Right lobe of liver (tissue), 6 donors: Measurements from ENCODE around the gene PTPRT. TPM values are rescaled to one million over a fixed set of nuclear protein-coding genes. Genes with fewer than 3 reads are reported as not detected.

Experiments used
- ATAC-seq, 4 donors: fragments of 200-7000 bp; cut with Tn5 transposase; one replicate each; pipeline ENCODE4 v1.9.1; 2020; ENCODE audit warnings: mild to moderate bottlenecking in 4 of 4, moderate library complexity in 4 of 4
- DNase-seq, 3 donors: peaks; one replicate each; pipeline ENCODE4 v3.0.0-alpha.2; 2020
- H3K27ac ChIP-seq, 3 donors: fragments of 200-600 bp; one replicate each; pipeline ENCODE4 v1.8.0; 2022
- H3K27me3 ChIP-seq, 2 donors: fragments of 200-600 bp; one replicate each; pipeline ENCODE4 v1.8.0; 2022
- H3K36me3 ChIP-seq, 4 donors: fragments of 200-600 bp; sonication (generic) in 1 of 4; one replicate each; pipeline versions ENCODE4 v1.5.1 to v1.8.0; 2017 to 2022; ENCODE audit warnings: control low read depth in 1 of 4
- H3K4me1 ChIP-seq, 4 donors: fragments of 200-600 bp; sonication (generic) in 1 of 4; one replicate each; pipeline versions ENCODE4 v1.5.1 to v1.8.0; 2017 to 2022; ENCODE audit warnings: control low read depth in 1 of 4
- H3K4me3 ChIP-seq, 3 donors: fragments of 200-600 bp; one replicate each; pipeline ENCODE4 v1.8.0; 2022
- H3K9me3 ChIP-seq, 4 donors: fragments of 200-600 bp; sonication (generic) in 1 of 4; one replicate each; pipeline versions ENCODE4 v1.5.1 to v1.8.0; 2017 to 2022; ENCODE audit warnings: control low read depth in 1 of 4
- CTCF ChIP-seq, 4 donors: fragments of 200-600 bp in 3 of 4; fragments of 450-650 bp in 1 of 4; IDR thresholded peaks; one replicate each; pipeline versions ENCODE4 v1.5.1 to v1.8.0; 2016 to 2022; ENCODE audit warnings: antibody characterized with exemption in 4 of 4, mild to moderate bottlenecking in 2 of 4
- POLR2A ChIP-seq: fragments of 450-650 bp; IDR thresholded peaks from one replicate; pipeline ENCODE4 v1.6.1; 2017; ENCODE audit warnings: antibody characterized with exemption, mild to moderate bottlenecking
- WGBS: methylation state at CpG from one replicate; pipeline ENCODE4 v1.1.6; 2018; ENCODE audit warnings: low coverage, low lambda C conversion rate; ENCODE audit not compliant: insufficient coverage; ENCODE audit errors: missing lambda C conversion rate; 5-methylcytosine and 5-hydroxymethylcytosine counted together
- intact Hi-C, 2 donors: fragments of 100-400 bp; cut with DNase I; formaldehyde crosslinking; loops; one replicate each; pipeline versions ENCODE4 v1.11.2 to v1.14.1; 2022
- total RNA-seq, 6 experiments: library from RNA; depleted of rRNA in 2 of 6; stranded (reverse); fragments of >200 nt in 2 of 6; fragmentation: NEBNext Ultra II Directional in 3 of 6; extraction: Animal tissue kit (Norgen Biotek cat#: 25700) in 3 of 6; gene quantifications; one replicate each; pipeline versions ENCODE4 v1.1.0 to v1.2.4, GENCODE V29; 2016 to 2023
- donor health status: DM: no; HTN: yes; CAD: no.
- donor health status: DM: no; HTN: no; CAD: no.
- donor health status: DM: no; HTN: no; CAD: no.
- donor health status: DM: no; HTN: yes; CAD: no.
- donor health status: DM: no; HTN: yes; CAD: no.

The PTPRT gene
- total RNA-seq, 6 experiments from 2014 or later, result 0.18 to 1.0 (median 0.51) TPM

- intact Hi-C loops, result no loop called here
Observed at GRCh38 chr20:42441864-42442331, 747.8 kb downstream of the PTPRT start.

GRCh38 chr20:42441196-42441863 is 748.4 kb downstream of the PTPRT start:
- intact Hi-C loops, result no loop called here
- WGBS, result 51% methylated on average over 7 of the region's 11 CpGs
- ATAC-seq (no peak), DNase-seq (no peak)
- Histone ChIP-seq H3K4me1 (no peaks in the 10 kb centered on the region), H3K36me3 (no peaks in the 10 kb centered on the region), H3K27ac (no peak overlapping the region), H3K27me3 (no peaks in the 10 kb centered on the region), H3K4me3 (no peak overlapping the region), H3K9me3 (no peaks in the 10 kb centered on the region)
- no peak for TF ChIP-seq POLR2A
- TF ChIP-seq CTCF (IDR thresholded peaks at IDR 0.05), result no peak

More at GRCh38 chr20:42441864-42442331, 747.8 kb downstream of the PTPRT start:
- 67% methylated on average over 5 of the region's 6 CpGs for WGBS
- Histone ChIP-seq H3K4me3 (no peak overlapping the region), H3K27ac (no peak overlapping the region), H3K4me1 (no peaks in the 10 kb centered on the region), H3K36me3 (no peaks in the 10 kb centered on the region), H3K27me3 (no peaks in the 10 kb centered on the region), H3K9me3 (no peaks in the 10 kb centered on the region)
- TF ChIP-seq CTCF (IDR thresholded peaks at IDR 0.05) (no peak), POLR2A (no peak)
- DNase-seq, result no peak
- ATAC-seq, result no peak

- no peaks in the 10 kb centered on the region for H3K4me1 ChIP-seq
- no peaks in the 10 kb centered on the region for H3K36me3 ChIP-seq
- H3K27ac ChIP-seq, result no peak overlapping the region
- no peaks in the 10 kb centered on the region for H3K9me3 ChIP-seq
- ATAC-seq, result no peak
- 21% methylated on average over 1 of the region's 1 CpG for WGBS
- no peak for TF ChIP-seq POLR2A
- no peak for DNase-seq
- intact Hi-C loops, result no loop called here
- H3K4me3 ChIP-seq, result no peak overlapping the region
- no peaks in the 10 kb centered on the region for H3K27me3 ChIP-seq
Observed at GRCh38 chr20:42435230-42435629, 754.5 kb downstream of the PTPRT start.

- ATAC-seq, result no peak
- no peak for DNase-seq
- H3K27me3 ChIP-seq, result no peaks in the 10 kb centered on the region
- no peak overlapping the region for H3K4me3 ChIP-seq
- TF ChIP-seq POLR2A, result no peak
- TF ChIP-seq CTCF (IDR thresholded peaks at IDR 0.05), result no peak
- intact Hi-C loops, result no loop called here
- 48% methylated on average over 6 of the region's 6 CpGs for WGBS
- no peaks in the 10 kb centered on the region for H3K36me3 ChIP-seq
- H3K4me1 ChIP-seq, result no peaks in the 10 kb centered on the region
- H3K9me3 ChIP-seq, result no peaks in the 10 kb centered on the region
- no peak overlapping the region for H3K27ac ChIP-seq
Observed at GRCh38 chr20:42432496-42433334, 757.0 kb downstream of the PTPRT start.

- Histone ChIP-seq H3K27ac (no peak overlapping the region), H3K36me3 (no peaks in the 10 kb centered on the region), H3K4me3 (no peak overlapping the region), H3K27me3 (no peaks in the 10 kb centered on the region), H3K4me1 (no peaks in the 10 kb centered on the region), H3K9me3 (no peaks in the 10 kb centered on the region)
- intact Hi-C loops, result no loop called here
- DNase-seq, result no peak
- no peak for TF ChIP-seq POLR2A
- no peak for TF ChIP-seq CTCF (IDR thresholded peaks at IDR 0.05)
- ATAC-seq, result no peak
- WGBS, result 57% methylated on average over 1 of the region's 2 CpGs
Observed at GRCh38 chr20:42430598-42430997, 759.1 kb downstream of the PTPRT start.
